Fibroblast of lung (primary cell): ENCODE results near the gene PRR20D.
"Not testable (repeated sequence)": the region's sequence is repeated elsewhere in the genome, so short reads cannot be mapped to it uniquely, and the experiment has no call there.

ENCODE experiments used
- CTCF ChIP-seq, 2 donors: IDR thresholded peaks in 1 of 2; conservative IDR thresholded peaks in 1 of 2; 1 replicate in 1 of 2; 2 replicates in 1 of 2; pipeline ENCODE4 v1.5.1; 2011 to 2012; ENCODE audit warnings: low read length in 2 of 2, control low read depth in 1 of 2, inconsistent platforms in 1 of 2, low read depth in 1 of 2, mild to moderate bottlenecking in 1 of 2
- EZH2 ChIP-seq: IDR thresholded peaks from 2 replicates; pipeline ENCODE4 v1.5.1; 2012; ENCODE audit warnings: low read length, control low read depth, mild to moderate bottlenecking; ENCODE audit errors: missing control alignments

- not testable (repeated sequence) for TF ChIP-seq CTCF (conservative IDR thresholded peaks at IDR 0.05 in 1 of 2, IDR thresholded peaks at IDR 0.05 in 1 of 2; ENCODE audit: low read depth in 1 of 2, low read length in 2 of 2); EZH2
Observed at GRCh38 chr13:57148106-57148505, 12.3 kb upstream of the PRR20D start.
